K562 (cell line): ENCODE data around the gene HNRNPU. TPM values are rescaled to one million over a fixed set of nuclear protein-coding genes. Genes with fewer than 3 reads are reported as not detected.

Source experiments
- CREM ChIP-seq: IDR thresholded peaks from 2 replicates; pipeline ENCODE4 v1.6.1; 2014; ENCODE audit warnings: antibody characterized with exemption, low read depth
- EP400 ChIP-seq: fragments of 450-650 bp; IDR thresholded peaks from 2 replicates; pipeline ENCODE4 v1.6.1; 2017; ENCODE audit warnings: antibody characterized with exemption, mild to moderate bottlenecking, moderate library complexity
- EWSR1 ChIP-seq: fragments of 450-650 bp; IDR thresholded peaks from 2 replicates; pipeline ENCODE4 v1.6.1; 2018; ENCODE audit warnings: borderline replicate concordance, mild to moderate bottlenecking, low read depth, moderate library complexity; ENCODE audit not compliant: partially characterized antibody
- KDM2B ChIP-seq: fragments of 250-450 bp; sonication (Bioruptor Pico); IDR thresholded peaks from 2 replicates; pipeline ENCODE4 v1.8.0; 2021; ENCODE audit warnings: mild to moderate bottlenecking, moderate library complexity
- KHSRP ChIP-seq: fragments of 450-650 bp; IDR thresholded peaks from 2 replicates; pipeline ENCODE4 v1.6.1; 2017
- NCOA4 ChIP-seq: fragments of 450-650 bp; IDR thresholded peaks from 2 replicates; pipeline ENCODE4 v1.6.1; 2018; ENCODE audit warnings: mild to moderate bottlenecking; ENCODE audit not compliant: partially characterized antibody
- NFIX ChIP-seq: fragments of 250-450 bp; sonication (Bioruptor Pico); IDR thresholded peaks from 2 replicates; pipeline ENCODE4 v1.4.0; 2020; ENCODE audit warnings: low read depth, mild to moderate bottlenecking, moderate library complexity
- NR3C1 ChIP-seq: sonication (generic); formaldehyde crosslinking; IDR thresholded peaks from 2 replicates; pipeline ENCODE4 v1.8.1; 2022; ENCODE audit warnings: missing genetic modification reagents
- PATZ1 ChIP-seq: fragments of 250-450 bp; sonication (Bioruptor Pico); IDR thresholded peaks from 2 replicates; pipeline ENCODE4 v1.5.0; 2020; ENCODE audit warnings: mild to moderate bottlenecking, borderline replicate concordance
- PCBP1 ChIP-seq: fragments of 200-400 bp; formaldehyde crosslinking; IDR thresholded peaks from 2 replicates; pipeline ENCODE4 v1.6.1; 2018; ENCODE audit warnings: mild to moderate bottlenecking, low read depth, low read length; ENCODE audit not compliant: poor library complexity, severe bottlenecking
- POLR2B ChIP-seq: fragments of 450-650 bp; IDR thresholded peaks from 2 replicates; pipeline ENCODE4 v1.6.1; 2018; ENCODE audit warnings: low read depth; ENCODE audit not compliant: partially characterized antibody
- POLR3G ChIP-seq: IDR thresholded peaks from 2 replicates; pipeline ENCODE4 v1.6.1; 2011; ENCODE audit not compliant: insufficient read length, insufficient replicate concordance; ENCODE audit errors: extremely low read depth
- RBBP5 ChIP-seq: fragments of 200-600 bp; sonication (generic); IDR thresholded peaks from 2 replicates; pipeline ENCODE4 v1.6.1; 2012; ENCODE audit warnings: borderline replicate concordance, mild to moderate bottlenecking, low read length, control low read depth, inconsistent platforms; ENCODE audit not compliant: insufficient read depth, poor library complexity, severe bottlenecking
- RFX1 ChIP-seq: fragments of 450-650 bp; IDR thresholded peaks from 2 replicates; pipeline ENCODE4 v1.6.1; 2016; ENCODE audit warnings: mild to moderate bottlenecking, moderate library complexity
- SMARCE1 ChIP-seq: fragments of 450-650 bp; IDR thresholded peaks from 2 replicates; pipeline ENCODE4 v1.7.1; 2016; ENCODE audit warnings: mild to moderate bottlenecking
- SNAPC5 ChIP-seq: fragments of 250-450 bp; sonication (Bioruptor Pico); IDR thresholded peaks from 2 replicates; pipeline ENCODE4 v1.8.0; 2021; ENCODE audit warnings: moderate library complexity, mild to moderate bottlenecking, inconsistent platforms
- STAG1 ChIP-seq: sonication (generic); formaldehyde crosslinking; IDR thresholded peaks from 2 replicates; pipeline ENCODE4 v1.5.0; 2020; ENCODE audit warnings: missing genetic modification reagents, borderline replicate concordance
- TCF3 ChIP-seq: sonication (generic); formaldehyde crosslinking; IDR thresholded peaks from 2 replicates; pipeline ENCODE4 v1.4.0; 2020; ENCODE audit warnings: mild to moderate bottlenecking, missing genetic modification reagents
- TCFL5 ChIP-seq: fragments of 250-450 bp; sonication (Bioruptor Pico); conservative IDR thresholded peaks from 2 replicates; pipeline ENCODE4 v1.6.1; 2021; ENCODE audit warnings: mild to moderate bottlenecking, moderate library complexity, matching md5 sums
- TFAP4 ChIP-seq: sonication (generic); formaldehyde crosslinking; IDR thresholded peaks from 2 replicates; pipeline ENCODE4 v1.8.0; 2022; ENCODE audit warnings: missing genetic modification reagents, mild to moderate bottlenecking, moderate library complexity, borderline replicate concordance
- ZNF165 ChIP-seq: fragments of 250-450 bp; sonication (Bioruptor Pico); IDR thresholded peaks from 2 replicates; pipeline ENCODE4 v1.4.0; 2020; ENCODE audit warnings: borderline replicate concordance
- ZNF23 ChIP-seq: fragments of 250-450 bp; sonication (Bioruptor Pico); IDR thresholded peaks from 2 replicates; pipeline ENCODE4 v1.4.0; 2020; ENCODE audit warnings: mild to moderate bottlenecking
- ZNF764 ChIP-seq: fragments of 250-450 bp; sonication (Bioruptor Pico); IDR thresholded peaks from 2 replicates; pipeline ENCODE4 v1.4.0; 2020; ENCODE audit warnings: low read depth, mild to moderate bottlenecking, moderate library complexity
- polyA plus RNA-seq, 8 experiments: library from polyadenylated mRNA; depleted of rRNA in 4 of 8; stranded (reverse) in 5 of 8; unstranded in 3 of 8; fragments of >200 nt; fragmentation: Nextera tagmentation in 2 of 8; fragmentation: Illumina TruSeq in 1 of 8; extraction: Ambion mirVana in 2 of 8; extraction: Trizol in 1 of 8; gene quantifications; 2 replicates each; pipeline versions ENCODE4 v1.2.1 to v1.2.3, GENCODE V29; 2011 to 2014; ENCODE audit warnings: inconsistent platforms in 1 of 8, missing spikeins in 1 of 8
- total RNA-seq, 7 experiments: library from RNA; depleted of rRNA in 6 of 7; stranded (reverse); fragments of >200 nt in 6 of 7; fragmentation: Illumina TruSeq in 2 of 7; extraction: Trizol in 2 of 7; gene quantifications; 2 replicates each; pipeline versions ENCODE4 v1.2.1 to v1.2.3, GENCODE V29; 2011 to 2021; ENCODE audit warnings: low replicate concordance in 1 of 7
- TF ChIP-seq, protein P1 (sequence below): conservative IDR thresholded peaks from 2 replicates; pipeline ENCODE4 v1.6.1; 2011; ENCODE audit warnings: low read depth, mild to moderate bottlenecking, low read length; ENCODE audit not compliant: control insufficient read depth

HNRNPU gene
- total and polyA plus RNA-seq, 9 of the 15 experiments (the other 6 are each of a cell fraction or from before 2014, with no cell fraction given), result 159 to 777 (median 577) TPM

GRCh38 chr1:244835276-244836134 is 28.8 kb downstream of the HNRNPU start, which contains the start of gene COX20 (continued):
- TF ChIP-seq EP400 (peak; percentile 99), SMARCE1 (no peak), ZNF23 (CRISPR knock-in tag) (0 out of 2 replicates have a peak, but pooled peaks have one; percentile 33), NCOA4 (no peak), NFIX (CRISPR knock-in tag) (0 out of 2 replicates have a peak, but pooled peaks have one; percentile 21), POLR3G (no peak), POLR2B (peak; percentile 89), TFAP4 (CRISPR knock-in tag) (no peak; the same call in 1 of the 2 replicates), ZNF165 (CRISPR knock-in tag) (peak; percentile 57; the same call in 1 of the 2 replicates), RFX1 (no peak), SNAPC5 (no peak), CREM (peak; percentile 61), TCFL5 (CRISPR knock-in tag) (no peak), KDM2B (CRISPR knock-in tag) (0 out of 2 replicates have a peak, but pooled peaks have one; percentile 48), RBBP5 (peak; percentile 46), TCF3 (peak; percentile 9; the same call in 1 of the 2 replicates), ZNF764 (CRISPR knock-in tag) (no peak), NR3C1 (no peak; the same call in 1 of the 2 replicates), STAG1 (CRISPR knock-in tag) (no peak), KHSRP (no peak), PCBP1 (no peak), EWSR1 (no peak), PATZ1 (no peak)
- TF ChIP-seq, protein P1, sequence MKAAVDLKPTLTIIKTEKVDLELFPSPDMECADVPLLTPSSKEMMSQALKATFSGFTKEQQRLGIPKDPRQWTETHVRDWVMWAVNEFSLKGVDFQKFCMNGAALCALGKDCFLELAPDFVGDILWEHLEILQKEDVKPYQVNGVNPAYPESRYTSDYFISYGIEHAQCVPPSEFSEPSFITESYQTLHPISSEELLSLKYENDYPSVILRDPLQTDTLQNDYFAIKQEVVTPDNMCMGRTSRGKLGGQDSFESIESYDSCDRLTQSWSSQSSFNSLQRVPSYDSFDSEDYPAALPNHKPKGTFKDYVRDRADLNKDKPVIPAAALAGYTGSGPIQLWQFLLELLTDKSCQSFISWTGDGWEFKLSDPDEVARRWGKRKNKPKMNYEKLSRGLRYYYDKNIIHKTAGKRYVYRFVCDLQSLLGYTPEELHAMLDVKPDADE, result peak; percentile 68; the same call in 1 of the 2 replicates
